ENCODE data around the gene MAS1L.

DNA sequence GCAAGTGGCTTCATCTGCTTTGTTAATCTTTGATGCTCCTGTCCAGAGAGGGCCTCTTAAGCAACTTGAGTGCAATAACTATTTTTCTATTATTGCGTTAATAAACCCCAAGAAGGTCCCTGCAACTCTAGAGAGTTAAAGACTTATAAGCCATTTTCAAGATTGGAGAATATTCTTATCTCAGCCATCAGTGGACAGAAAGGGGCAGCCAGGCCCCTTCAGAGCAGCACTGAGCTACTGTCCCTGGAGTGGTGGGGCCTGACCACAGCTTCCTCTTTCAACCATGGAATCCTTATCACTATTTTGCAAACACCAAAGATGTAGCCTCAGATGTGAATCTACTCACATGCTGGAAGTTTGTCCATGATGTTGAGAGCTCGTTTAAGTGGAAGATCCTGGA is 2.8 kb upstream of the MAS1L start:
- no peak for TF ChIP-seq EZH2 (IDR thresholded peaks at IDR 0.05; ENCODE audit: insufficient read depth, poor library complexity, severe bottlenecking)
- TF ChIP-seq EZH2phosphoT487 (IDR thresholded peaks at IDR 0.05; ENCODE audit: insufficient read depth, low read depth) = no peak
